Caco-2 (cell line): ENCODE results near the gene PRPH2. TPM values are rescaled to one million over a fixed set of nuclear protein-coding genes. Genes with fewer than 3 reads are reported as not detected.
"Not testable (repeated sequence)": the region's sequence is repeated elsewhere in the genome, so short reads cannot be mapped to it uniquely, and the experiment has no call there.

Experiments
- BruUV-seq: library from RNA; stranded (reverse); fragments of 400-500 nt; replicated peaks from 2 replicates; lab custom pipeline; 2021; lab: Mats Ljungman, UMichigan
- CTCF ChIA-PET: fragments of 300-600 bp; sonication (Branson Sonifier 250); formaldehyde crosslinking; loops from one replicate; lab custom pipeline; 2022; ENCODE audit warnings: antibody characterized with exemption; lab: Charles Lee
- POLR2A ChIA-PET: fragments of 300-600 bp; sonication (Branson Sonifier 250); formaldehyde crosslinking; loops from one replicate; lab custom pipeline; 2022; ENCODE audit warnings: antibody characterized with exemption; lab: Charles Lee
- DNase-seq, 2 experiments: peaks; one replicate each; pipeline versions ENCODE4 v3.0.0 to v3.0.0-alpha.2; 2020 to 2022
- H3K27me3 ChIP-seq: replicated peaks from 2 replicates; pipeline ENCODE4 v1.6.0; 2011; ENCODE audit warnings: low read length; ENCODE audit not compliant: control insufficient read depth, insufficient read depth
- H3K36me3 ChIP-seq: 2 replicates; pipeline ENCODE4 v1.5.1; 2011; ENCODE audit warnings: low read length; ENCODE audit not compliant: control insufficient read depth, insufficient read depth
- H3K4me1 ChIP-seq: fragments of 250-450 bp; sonication (Bioruptor Pico); 2 replicates; pipeline ENCODE4 v1.5.1; 2020; ENCODE audit warnings: mild to moderate bottlenecking
- H3K4me3 ChIP-seq: 2 replicates; pipeline ENCODE4 v1.5.1; 2011; ENCODE audit warnings: low read depth, mild to moderate bottlenecking, control low read depth, low read length
- H3K9me3 ChIP-seq: fragments of 250-450 bp; sonication (Bioruptor Pico); 2 replicates; pipeline ENCODE4 v1.5.1; 2020; ENCODE audit warnings: mild to moderate bottlenecking, moderate library complexity
- H3K27ac Mint-ChIP-seq: one replicate; pipeline ENCODE4 v1.8.0; 2022; ENCODE audit warnings: mixed read lengths; ENCODE audit not compliant: unreplicated experiment
- H3K27me3 Mint-ChIP-seq: one replicate; pipeline ENCODE4 v1.8.0; 2022; ENCODE audit warnings: mixed read lengths; ENCODE audit not compliant: insufficient read depth, unreplicated experiment
- H3K36me3 Mint-ChIP-seq: one replicate; pipeline ENCODE4 v1.8.0; 2022; ENCODE audit warnings: mild to moderate bottlenecking, mixed read lengths; ENCODE audit not compliant: insufficient read depth, unreplicated experiment
- H3K4me1 Mint-ChIP-seq: one replicate; pipeline ENCODE4 v1.8.0; 2022; ENCODE audit warnings: low read depth, mixed read lengths; ENCODE audit not compliant: unreplicated experiment
- H3K4me3 Mint-ChIP-seq: one replicate; pipeline ENCODE4 v1.8.0; 2022; ENCODE audit warnings: mild to moderate bottlenecking, moderate library complexity, mixed read lengths; ENCODE audit not compliant: unreplicated experiment
- H3K9me3 Mint-ChIP-seq: one replicate; pipeline ENCODE4 v1.8.0; 2022; ENCODE audit warnings: mixed read lengths; ENCODE audit not compliant: unreplicated experiment
- intact Hi-C: fragments of 100-400 bp; cut with micrococcal nuclease; formaldehyde crosslinking; loops from one replicate; pipeline ENCODE4 v1.10.0; 2022; ENCODE audit not compliant: unreplicated experiment
- total RNA-seq: library from RNA; stranded (reverse); gene quantifications from 2 replicates; pipeline ENCODE4 v1.2.3, GENCODE V29; 2022
- TF ChIP-seq, protein P1 (sequence below), 2 experiments: fragments of 200-600 bp in 1 of 2; IDR thresholded peaks; 1 replicate in 1 of 2; 2 replicates in 1 of 2; pipeline versions ENCODE4 v1.5.1 to v1.8.0; 2011 to 2022; ENCODE audit warnings: antibody characterized with exemption in 1 of 2, control low read depth in 1 of 2, inconsistent platforms in 1 of 2, low read depth in 1 of 2, low read length in 1 of 2, mild to moderate bottlenecking in 1 of 2, moderate library complexity in 1 of 2; ENCODE audit not compliant: insufficient read depth in 1 of 2, severe bottlenecking in 1 of 2, unreplicated experiment in 1 of 2

The PRPH2 gene
- total RNA-seq, 1 experiment from 2014 or later: not detected

DNA sequence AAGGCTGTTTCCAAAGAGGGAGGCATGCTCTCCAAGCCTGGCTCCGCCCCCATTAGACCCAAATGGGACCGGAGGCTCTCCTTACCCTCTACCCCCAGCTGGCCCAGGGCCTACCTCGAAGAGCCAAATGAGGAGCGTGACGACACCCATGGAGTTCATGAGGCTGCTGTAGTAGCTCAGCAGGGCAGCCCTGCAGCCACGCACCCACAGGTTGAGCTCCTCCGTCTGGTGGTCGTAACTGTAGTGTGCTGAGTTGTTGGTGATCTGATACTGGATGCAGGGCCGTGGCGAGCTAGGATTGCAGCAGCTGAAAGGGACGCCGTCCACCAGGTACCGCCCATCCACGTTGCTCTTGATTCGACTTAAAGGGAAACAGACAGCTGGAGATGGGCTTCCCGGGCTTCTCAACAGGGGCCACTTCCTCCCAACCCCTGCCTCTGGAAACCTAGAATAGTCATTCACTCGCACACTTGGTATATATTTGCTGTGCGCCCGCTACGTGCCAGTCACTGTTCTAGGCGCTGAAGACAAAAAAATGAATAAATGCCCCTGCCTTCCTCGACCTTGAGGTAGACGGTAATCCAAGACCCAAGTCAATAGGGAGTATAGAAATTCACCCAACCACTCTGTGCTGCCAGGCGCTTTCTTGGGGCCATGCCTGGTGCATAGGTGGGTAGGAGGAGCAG, 18.0 kb downstream of the PRPH2 start:
- POLR2A ChIA-PET: no interaction called here
- CTCF ChIA-PET: no interaction called here
- Mint-ChIP-seq H3K27ac (no peak overlapping the region), H3K27me3 (no peaks in the 10 kb centered on the region), H3K36me3 (peaks cover 4% of the 10 kb centered on the region), H3K9me3 (no peaks in the 10 kb centered on the region), H3K4me1 (no peaks in the 10 kb centered on the region), H3K4me3 (no peak overlapping the region)
- no TSS peak for BruUV-seq
- intact Hi-C loops: no loop called here
- H3K27me3 ChIP-seq: no peaks in the 10 kb centered on the region
- H3K9me3 ChIP-seq: no peaks in the 10 kb centered on the region
- no peak overlapping the region for H3K4me3 ChIP-seq
- H3K36me3 ChIP-seq: no peaks in the 10 kb centered on the region
- no peaks in the 10 kb centered on the region for H3K4me1 ChIP-seq
- TF ChIP-seq, protein P1, sequence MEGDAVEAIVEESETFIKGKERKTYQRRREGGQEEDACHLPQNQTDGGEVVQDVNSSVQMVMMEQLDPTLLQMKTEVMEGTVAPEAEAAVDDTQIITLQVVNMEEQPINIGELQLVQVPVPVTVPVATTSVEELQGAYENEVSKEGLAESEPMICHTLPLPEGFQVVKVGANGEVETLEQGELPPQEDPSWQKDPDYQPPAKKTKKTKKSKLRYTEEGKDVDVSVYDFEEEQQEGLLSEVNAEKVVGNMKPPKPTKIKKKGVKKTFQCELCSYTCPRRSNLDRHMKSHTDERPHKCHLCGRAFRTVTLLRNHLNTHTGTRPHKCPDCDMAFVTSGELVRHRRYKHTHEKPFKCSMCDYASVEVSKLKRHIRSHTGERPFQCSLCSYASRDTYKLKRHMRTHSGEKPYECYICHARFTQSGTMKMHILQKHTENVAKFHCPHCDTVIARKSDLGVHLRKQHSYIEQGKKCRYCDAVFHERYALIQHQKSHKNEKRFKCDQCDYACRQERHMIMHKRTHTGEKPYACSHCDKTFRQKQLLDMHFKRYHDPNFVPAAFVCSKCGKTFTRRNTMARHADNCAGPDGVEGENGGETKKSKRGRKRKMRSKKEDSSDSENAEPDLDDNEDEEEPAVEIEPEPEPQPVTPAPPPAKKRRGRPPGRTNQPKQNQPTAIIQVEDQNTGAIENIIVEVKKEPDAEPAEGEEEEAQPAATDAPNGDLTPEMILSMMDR (IDR thresholded peaks at IDR 0.05; ENCODE audit: insufficient read depth in 1 of 2, low read depth in 1 of 2, low read length in 1 of 2, severe bottlenecking in 1 of 2, unreplicated experiment in 1 of 2): no peak
- no peak for DNase-seq

DNA sequence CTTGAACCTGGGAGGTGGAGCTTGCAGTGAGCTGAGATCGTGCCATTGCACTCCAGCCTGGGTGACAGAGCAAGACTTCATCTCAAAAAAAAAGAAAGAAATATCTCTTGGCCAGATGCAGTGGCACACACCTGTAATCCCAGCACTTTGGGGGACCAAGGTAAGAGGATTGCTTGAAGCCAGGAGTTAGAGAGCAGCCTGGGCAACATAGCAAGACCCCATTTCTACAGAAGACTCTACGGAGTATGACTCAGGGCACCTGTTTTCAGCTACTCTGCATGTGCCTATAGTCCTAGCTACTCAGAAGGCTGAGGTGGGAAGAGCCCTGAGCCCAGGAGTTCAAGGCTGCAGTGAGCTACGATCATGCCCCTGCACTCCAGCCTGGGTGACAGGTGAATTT, 19.6 kb downstream of the PRPH2 start:
- H3K27me3 ChIP-seq, H3K4me3 ChIP-seq, CTCF ChIA-PET, H3K4me3 Mint-ChIP-seq, POLR2A ChIA-PET, H3K4me1 ChIP-seq, H3K9me3 ChIP-seq, BruUV-seq, DNase-seq, H3K27me3 Mint-ChIP-seq, intact Hi-C loops, H3K4me1 Mint-ChIP-seq, H3K27ac Mint-ChIP-seq, H3K9me3 Mint-ChIP-seq, H3K36me3 ChIP-seq: not testable (repeated sequence)
- peaks cover 16% of the 10 kb centered on the region for H3K36me3 Mint-ChIP-seq

DNA sequence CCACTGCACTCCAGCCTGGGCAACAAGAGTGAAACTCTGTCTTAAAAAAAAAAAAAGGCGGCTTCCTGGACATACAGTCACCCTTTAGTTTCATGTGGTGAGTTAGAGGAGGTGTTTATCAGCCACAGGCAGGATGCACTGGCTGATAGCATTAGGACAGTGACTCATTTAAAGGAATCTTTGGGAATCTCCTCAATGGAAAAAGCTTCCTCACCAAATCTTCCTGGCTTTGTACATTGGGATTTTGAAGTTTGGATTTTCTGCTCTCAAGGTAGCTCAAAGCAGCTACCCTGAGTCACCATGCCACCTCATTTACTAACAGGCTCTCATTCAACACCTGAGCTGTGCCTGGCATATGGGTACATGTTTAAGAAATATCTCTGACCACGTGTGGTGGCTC, 20.2 kb downstream of the PRPH2 start:
- no peaks in the 10 kb centered on the region for H3K36me3 ChIP-seq
- H3K9me3 ChIP-seq: no peaks in the 10 kb centered on the region
- no peaks in the 10 kb centered on the region for H3K4me1 ChIP-seq
- H3K27me3 Mint-ChIP-seq: no peaks in the 10 kb centered on the region
- no peak overlapping the region for H3K27ac Mint-ChIP-seq
- H3K36me3 Mint-ChIP-seq: peaks cover 15% of the 10 kb centered on the region
- no TSS peak for BruUV-seq
- no peak overlapping the region for H3K4me3 Mint-ChIP-seq
- H3K27me3 ChIP-seq: no peaks in the 10 kb centered on the region
- POLR2A ChIA-PET: no interaction called here
- intact Hi-C loops: no loop called here
- H3K9me3 Mint-ChIP-seq: no peaks in the 10 kb centered on the region
- DNase-seq: no peak
- H3K4me3 ChIP-seq: no peak overlapping the region
- CTCF ChIA-PET: no interaction called here
- no peaks in the 10 kb centered on the region for H3K4me1 Mint-ChIP-seq
- TF ChIP-seq, protein P1 (IDR thresholded peaks at IDR 0.05; ENCODE audit: insufficient read depth in 1 of 2, low read depth in 1 of 2, low read length in 1 of 2, severe bottlenecking in 1 of 2, unreplicated experiment in 1 of 2): no peak
